Neural cell (in vitro differentiated cells): ENCODE data around the gene GARIN3.

Experiments
- EP300 ChIP-seq: fragments of 450-650 bp; conservative IDR thresholded peaks from 2 replicates; pipeline ENCODE4 v1.6.1; 2014; ENCODE audit warnings: antibody characterized with exemption, mild to moderate bottlenecking, moderate library complexity; ENCODE audit not compliant: poor library complexity, severe bottlenecking
- SMC3 ChIP-seq: fragments of 450-650 bp; conservative IDR thresholded peaks from 2 replicates; pipeline ENCODE4 v1.6.1; 2014; ENCODE audit warnings: antibody characterized with exemption, mild to moderate bottlenecking, moderate library complexity; ENCODE audit not compliant: poor library complexity
- TF ChIP-seq, protein P1 (sequence below): fragments of 450-650 bp; IDR thresholded peaks from 2 replicates; pipeline ENCODE4 v1.5.1; 2014; ENCODE audit warnings: antibody characterized with exemption, mild to moderate bottlenecking, moderate library complexity; ENCODE audit not compliant: poor library complexity, severe bottlenecking
- TF ChIP-seq, protein P2 (sequence below): IDR thresholded peaks from 2 replicates; pipeline ENCODE4 v1.6.1; 2012; ENCODE audit warnings: borderline replicate concordance

DNA sequence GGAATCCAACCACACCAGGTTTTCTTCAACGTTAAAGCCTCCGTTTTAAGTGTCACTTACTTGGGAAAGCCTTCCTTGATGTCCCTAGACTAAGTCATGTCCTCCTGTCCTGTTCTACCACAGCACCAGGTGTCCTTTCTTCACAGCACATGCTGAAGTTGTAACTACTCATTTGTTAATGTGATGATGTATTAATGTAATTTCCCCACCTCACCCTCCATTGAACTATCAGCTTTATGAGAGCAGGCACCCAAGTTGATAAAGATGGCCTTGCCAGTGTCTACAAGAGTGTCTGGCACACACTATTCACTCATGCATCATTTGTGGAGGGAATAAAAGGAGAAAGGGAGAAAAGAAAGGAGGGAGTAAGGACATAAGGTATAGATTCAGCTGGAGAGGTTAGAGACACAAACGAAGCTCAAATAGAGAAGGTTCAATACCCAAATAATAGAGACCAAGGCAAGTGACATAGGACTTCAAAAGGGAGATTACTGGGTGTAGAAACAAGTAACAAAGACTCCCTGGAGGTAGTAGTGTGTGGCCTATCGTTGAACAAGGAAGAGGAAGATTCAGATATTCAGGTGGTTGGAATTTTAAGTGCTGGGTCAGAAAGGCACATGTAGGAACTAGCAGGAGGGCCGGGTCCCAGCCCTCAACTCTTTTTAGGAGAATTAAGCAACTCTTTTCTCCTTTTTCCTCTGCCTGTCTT lies 21.1 kb upstream of the GARIN3 start:
- TF ChIP-seq, protein P1, sequence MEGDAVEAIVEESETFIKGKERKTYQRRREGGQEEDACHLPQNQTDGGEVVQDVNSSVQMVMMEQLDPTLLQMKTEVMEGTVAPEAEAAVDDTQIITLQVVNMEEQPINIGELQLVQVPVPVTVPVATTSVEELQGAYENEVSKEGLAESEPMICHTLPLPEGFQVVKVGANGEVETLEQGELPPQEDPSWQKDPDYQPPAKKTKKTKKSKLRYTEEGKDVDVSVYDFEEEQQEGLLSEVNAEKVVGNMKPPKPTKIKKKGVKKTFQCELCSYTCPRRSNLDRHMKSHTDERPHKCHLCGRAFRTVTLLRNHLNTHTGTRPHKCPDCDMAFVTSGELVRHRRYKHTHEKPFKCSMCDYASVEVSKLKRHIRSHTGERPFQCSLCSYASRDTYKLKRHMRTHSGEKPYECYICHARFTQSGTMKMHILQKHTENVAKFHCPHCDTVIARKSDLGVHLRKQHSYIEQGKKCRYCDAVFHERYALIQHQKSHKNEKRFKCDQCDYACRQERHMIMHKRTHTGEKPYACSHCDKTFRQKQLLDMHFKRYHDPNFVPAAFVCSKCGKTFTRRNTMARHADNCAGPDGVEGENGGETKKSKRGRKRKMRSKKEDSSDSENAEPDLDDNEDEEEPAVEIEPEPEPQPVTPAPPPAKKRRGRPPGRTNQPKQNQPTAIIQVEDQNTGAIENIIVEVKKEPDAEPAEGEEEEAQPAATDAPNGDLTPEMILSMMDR = no peak
- TF ChIP-seq, protein P2, sequence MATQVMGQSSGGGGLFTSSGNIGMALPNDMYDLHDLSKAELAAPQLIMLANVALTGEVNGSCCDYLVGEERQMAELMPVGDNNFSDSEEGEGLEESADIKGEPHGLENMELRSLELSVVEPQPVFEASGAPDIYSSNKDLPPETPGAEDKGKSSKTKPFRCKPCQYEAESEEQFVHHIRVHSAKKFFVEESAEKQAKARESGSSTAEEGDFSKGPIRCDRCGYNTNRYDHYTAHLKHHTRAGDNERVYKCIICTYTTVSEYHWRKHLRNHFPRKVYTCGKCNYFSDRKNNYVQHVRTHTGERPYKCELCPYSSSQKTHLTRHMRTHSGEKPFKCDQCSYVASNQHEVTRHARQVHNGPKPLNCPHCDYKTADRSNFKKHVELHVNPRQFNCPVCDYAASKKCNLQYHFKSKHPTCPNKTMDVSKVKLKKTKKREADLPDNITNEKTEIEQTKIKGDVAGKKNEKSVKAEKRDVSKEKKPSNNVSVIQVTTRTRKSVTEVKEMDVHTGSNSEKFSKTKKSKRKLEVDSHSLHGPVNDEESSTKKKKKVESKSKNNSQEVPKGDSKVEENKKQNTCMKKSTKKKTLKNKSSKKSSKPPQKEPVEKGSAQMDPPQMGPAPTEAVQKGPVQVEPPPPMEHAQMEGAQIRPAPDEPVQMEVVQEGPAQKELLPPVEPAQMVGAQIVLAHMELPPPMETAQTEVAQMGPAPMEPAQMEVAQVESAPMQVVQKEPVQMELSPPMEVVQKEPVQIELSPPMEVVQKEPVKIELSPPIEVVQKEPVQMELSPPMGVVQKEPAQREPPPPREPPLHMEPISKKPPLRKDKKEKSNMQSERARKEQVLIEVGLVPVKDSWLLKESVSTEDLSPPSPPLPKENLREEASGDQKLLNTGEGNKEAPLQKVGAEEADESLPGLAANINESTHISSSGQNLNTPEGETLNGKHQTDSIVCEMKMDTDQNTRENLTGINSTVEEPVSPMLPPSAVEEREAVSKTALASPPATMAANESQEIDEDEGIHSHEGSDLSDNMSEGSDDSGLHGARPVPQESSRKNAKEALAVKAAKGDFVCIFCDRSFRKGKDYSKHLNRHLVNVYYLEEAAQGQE = no peak
- no peak for TF ChIP-seq EP300
- TF ChIP-seq SMC3 = no peak
